Stimulated activated CD4-positive, alpha-beta T cell treated with anti-CD3 and anti-CD28 coated beads, Interleukin-2, amount 100 ng/mL, for 24 hours (primary cell): Measurements from ENCODE around the gene TP53I13.

ENCODE experiments used
- DNase-seq, 2 donors: peaks; one replicate each; pipeline ENCODE4 v3.0.0-alpha.2; 2020

Gene TP53I13

GRCh38 chr17:29617125-29617480 is 48.6 kb downstream of the TP53I13 start:
- DNase-seq = peak; percentile 94 to 95

GRCh38 chr17:29617481-29618271 is 49.2 kb downstream of the TP53I13 start:
- peak; percentile 87 to 91 for DNase-seq

- no peak for DNase-seq
Measured at GRCh38 chr17:29618272-29619065, 50.0 kb downstream of the TP53I13 start.

- DNase-seq = no peak
Measured at GRCh38 chr17:29619251-29619650, 50.8 kb downstream of the TP53I13 start.

GRCh38 chr17:29620271-29620670 is 51.8 kb downstream of the TP53I13 start:
- DNase-seq = no peak

GRCh38 chr17:29620779-29621500 is 52.4 kb downstream of the TP53I13 start:
- no peak for DNase-seq

- DNase-seq = no peak
Measured at GRCh38 chr17:29621751-29622194, 53.3 kb downstream of the TP53I13 start.
